Activated CD4-positive, CD25-positive, alpha-beta regulatory T cell treated with anti-CD3 and anti-CD28 coated beads, Interleukin-2, amount 50 U/mL, for 16 hours (primary cell): ENCODE measurements around the gene ATP11A.

Source experiments
- DNase-seq: peaks from one replicate; pipeline ENCODE4 v3.0.0-alpha.2; 2020; ENCODE audit warnings: low read depth, low spot score

Gene ATP11A

DNA sequence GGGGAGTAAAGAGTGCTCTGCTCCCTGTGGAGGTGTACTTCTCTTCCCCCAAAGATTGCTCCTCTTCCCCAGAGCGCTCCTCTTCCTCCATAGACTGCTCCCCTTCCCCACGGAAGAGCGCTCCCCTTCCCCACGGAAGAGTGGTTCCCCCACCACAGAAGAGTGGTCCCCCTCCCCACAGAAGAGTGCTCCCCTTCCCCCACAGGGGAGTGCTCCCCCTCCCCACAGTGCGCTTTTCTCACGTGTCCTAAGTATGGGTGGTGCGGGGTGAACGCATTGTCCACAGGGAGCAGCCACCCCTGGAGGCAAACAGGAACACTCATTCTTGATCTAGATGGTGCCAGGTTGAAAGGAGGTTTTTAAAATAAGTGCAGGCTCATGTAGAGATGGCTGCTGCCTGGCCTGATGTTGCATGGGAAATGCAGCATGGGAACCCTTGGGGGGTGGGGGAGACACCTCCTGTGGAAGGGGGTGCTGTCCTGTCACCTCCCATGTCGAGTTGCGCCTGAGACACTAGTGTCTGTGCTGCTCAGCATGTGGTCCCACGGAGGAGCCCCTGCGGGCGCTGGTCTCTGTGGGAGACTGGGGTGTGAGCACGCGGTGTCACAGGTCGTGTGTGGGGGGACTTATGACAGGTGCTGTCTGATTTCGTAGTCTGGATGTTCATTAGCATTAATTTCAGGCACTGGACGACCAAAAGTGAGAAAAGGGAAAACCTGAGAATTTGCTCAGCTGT lies 52.2 kb downstream of the ATP11A start:
- no peak for DNase-seq

GRCh38 chr13:112742583-112742982 lies 52.7 kb downstream of the ATP11A start:
- DNase-seq = no peak

DNA sequence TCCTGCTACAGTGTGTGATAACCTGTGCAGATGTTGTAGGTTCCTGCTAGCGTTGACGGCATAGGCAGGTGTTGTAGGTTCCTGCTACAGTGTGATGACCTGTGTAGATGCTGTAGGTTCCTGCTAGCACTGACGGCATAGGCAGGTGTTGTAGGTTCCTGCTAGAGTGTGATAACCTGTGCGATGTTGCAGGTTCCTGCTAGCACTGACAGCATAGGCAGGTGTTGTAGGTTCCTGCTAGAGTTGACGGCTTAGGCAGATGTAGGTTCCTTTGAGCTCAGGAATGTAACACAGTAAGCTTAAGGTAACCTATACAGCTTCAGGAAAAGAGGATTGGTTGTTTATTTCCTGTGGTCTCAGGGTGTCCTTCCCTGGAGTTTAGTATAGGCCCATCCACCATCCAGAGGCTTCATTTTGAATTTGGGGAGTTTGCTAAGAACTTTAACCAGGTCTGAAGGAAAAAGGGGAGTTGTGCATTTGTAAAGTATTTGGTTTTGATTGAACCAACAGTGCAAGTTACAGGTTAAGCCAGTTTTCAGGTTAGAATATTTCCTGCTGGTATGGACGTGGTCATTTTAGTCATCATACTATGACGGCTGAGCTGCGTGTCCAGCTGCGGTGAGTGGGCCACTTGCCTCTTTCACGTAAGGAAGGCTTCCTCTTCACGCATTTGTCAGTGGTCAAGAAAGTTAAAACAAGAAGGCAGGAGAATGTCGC lies 53.8 kb downstream of the ATP11A start:
- no peak for DNase-seq

DNA sequence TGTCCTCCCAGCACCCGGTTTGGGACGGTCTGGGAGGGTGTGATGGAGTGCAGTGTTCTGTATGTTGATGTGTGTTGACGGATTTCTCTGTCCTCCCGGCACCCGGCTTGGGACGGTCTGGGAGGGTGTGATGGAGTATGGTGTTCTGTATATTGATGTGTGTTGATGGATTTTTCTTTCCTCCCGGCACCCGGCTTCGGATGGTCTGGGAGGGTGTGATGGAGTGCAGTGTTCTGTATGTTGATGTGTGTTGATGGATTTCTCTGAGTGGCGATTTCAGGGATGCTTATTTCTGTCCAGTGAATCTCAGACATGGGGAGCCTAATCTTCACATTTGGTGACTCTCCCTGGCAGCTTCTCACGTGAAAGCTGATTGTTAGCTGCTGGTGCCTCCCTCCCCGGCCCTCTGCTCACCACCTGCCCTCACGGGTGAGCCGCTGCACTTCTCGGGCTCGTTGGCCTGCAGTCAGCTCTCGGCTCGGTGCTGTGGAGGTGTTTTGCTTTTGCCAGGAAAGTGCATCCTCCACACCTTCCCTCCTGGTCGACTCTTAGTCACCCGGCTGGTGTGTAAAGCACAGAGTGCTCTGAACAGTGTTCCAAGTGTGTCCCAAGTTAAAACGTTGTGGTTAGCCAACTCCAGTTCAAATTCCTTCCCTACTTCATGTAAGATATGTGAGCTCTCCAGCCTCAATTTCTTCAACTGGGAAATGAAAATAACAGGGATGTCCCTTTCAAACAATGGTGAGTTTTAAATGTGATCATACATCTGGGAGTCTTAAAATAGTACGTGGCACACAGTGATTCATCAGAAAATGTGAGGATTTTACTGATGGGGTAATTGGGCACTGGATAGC lies 54.6 kb downstream of the ATP11A start:
- DNase-seq = no peak

DNA sequence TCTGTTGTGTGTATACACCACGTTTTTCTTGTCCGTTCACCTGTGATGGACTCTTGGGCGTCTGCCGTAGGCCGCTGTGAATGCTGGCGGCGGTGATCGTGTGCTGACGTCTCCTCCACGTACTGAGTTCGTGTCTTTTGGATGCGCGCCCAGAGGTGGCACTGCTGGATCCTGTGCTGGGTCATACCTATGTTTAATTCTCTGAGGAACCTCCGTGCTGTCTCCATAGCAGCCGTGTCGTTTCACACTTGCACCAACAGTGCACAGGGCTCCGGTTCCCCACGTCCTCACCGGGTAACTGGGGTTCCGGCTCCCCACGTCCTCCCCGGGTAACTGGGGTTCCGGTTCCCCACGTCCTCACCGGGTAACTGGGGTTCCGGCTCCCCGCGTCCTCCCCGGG lies 56.2 kb downstream of the ATP11A start:
- no peak for DNase-seq

- no peak for DNase-seq
These were observed 57.4 kb downstream of the ATP11A start for GRCh38 chr13:112747256-112747655.

DNA sequence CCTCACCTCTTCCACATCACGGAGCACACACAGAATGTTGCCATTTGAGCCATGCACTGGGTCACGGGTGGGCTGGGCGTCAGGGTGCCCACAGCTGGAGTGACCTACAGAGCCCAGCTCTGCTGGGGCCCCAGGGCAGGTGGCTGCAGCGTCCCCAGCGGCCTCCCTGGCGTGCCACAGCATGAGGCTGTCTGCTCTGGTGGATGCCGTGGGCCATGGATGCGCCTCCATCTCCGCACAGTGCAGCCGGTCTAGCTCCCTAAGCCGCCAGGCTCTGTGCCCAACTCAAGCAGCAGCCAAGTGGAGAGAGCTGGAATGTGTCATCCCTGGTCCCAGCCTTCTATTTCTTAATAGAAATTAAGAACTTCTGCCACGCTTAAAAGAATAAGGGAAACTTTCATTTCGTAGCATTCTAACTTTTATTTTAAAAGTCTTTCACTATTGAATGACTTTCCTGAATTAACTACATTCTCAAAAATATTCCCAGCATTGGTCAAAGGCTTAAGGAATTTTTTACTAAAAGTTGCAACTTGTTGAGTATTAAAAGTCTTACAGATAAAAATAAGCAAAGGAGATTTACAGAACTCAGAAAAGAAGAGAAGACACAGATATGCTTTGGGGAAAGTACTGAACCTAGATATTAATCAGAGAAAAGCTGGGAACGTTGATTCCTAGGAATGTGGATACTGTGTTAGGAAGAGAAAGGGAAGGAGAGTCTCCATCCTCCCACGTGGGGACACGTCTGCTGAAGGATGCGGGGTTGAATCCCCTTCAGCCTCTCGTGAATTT lies 59.3 kb downstream of the ATP11A start:
- no peak for DNase-seq

GRCh38 chr13:112750570-112750969 lies 60.7 kb downstream of the ATP11A start:
- DNase-seq = no peak

DNA sequence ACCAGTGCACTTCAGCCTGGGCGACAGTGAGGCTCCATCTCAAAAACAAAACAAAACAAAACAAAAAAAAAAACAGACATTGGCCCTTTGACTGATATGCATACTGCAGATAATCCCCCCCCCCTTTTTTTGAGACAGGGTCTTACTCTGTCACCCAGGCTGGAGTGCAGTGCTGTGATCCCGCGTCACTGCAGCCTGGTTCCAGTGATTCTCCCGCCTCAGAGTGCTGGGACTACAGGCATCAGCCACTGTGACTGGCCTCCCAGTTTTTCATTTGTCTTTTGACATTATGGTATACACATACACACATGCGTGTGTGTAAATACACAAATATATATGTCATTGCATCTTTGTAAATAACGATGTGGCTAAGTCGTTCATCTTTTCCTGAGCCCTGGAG lies 61.8 kb downstream of the ATP11A start:
- no peak for DNase-seq

DNA sequence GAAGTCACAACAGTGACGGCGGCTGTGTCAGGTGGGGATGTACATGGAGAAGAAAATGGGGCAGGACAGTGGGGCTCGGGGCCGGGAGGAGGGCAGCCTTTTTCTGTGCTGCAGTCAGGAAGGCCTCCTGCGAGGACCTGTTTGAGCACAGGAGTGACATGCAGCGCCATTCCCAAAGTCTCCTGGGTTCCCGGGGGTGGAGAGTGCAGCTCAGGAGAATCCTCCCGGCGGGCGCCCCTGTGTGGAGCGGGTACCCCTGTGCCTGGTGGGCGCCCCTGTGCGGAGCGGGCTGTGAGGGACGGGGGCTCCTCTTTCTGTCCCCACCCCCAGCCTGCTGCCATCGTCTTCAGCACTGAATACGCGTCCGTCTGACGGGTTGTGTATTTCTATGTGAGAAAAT lies 62.4 kb downstream of the ATP11A start:
- DNase-seq = no peak

DNA sequence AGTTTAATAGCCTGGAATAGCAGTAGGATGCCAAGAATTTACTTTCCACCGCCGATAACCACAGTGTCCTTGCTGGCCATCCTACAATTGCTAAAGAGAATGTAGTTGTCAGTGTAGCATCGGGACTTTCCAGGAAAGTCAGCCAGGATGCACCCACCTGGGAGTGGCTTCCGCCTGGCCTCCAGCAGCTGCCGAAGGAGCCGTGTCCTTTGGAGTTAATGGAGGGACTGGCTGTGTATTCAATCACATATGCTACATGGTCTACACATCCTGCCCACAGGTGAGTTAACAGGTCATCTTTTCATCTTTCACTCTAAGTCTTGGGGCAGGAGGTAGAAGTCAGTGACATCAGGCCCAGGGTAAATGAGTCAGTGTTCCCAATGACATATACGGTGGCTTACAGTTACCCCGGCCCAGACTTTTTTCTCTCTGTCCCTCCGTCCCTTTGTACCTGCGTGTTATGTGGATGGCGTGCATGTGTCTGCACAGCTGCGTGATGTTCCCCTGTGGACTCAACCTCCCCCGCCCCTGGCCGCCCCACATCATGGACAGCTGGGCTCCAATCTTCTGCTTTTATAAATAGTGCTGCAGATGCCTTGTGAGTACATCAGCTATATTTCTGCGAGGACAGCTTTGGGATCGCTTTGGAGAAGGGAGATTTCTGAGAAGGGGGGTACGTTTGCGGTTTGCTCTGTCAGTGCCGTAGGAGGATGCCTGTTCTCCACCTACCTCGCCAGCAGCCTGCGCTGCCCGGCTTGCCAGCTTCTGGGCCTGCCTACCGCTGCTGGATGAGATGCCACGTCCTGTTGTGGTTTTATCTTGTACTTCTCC lies 63.1 kb downstream of the ATP11A start:
- DNase-seq = no peak

DNA sequence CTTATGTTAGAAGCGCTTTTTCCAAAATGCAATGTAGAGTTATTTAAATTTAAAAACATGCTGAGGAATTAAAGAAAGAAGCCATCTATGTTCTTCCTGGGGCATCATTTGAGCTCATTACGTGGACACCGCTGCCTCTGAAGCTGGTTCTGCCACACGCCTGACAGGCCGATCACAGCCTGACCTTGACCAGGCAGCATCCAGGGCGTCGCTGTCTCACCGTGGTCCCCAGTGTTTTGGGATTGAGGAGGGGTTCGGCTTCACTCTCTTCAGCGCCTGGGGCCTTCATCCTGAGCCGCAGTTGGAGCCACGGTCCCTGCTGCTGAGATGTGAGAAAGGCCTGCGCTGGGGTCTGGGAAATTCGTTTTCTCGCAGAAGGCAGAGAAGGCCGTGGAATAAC lies 64.0 kb downstream of the ATP11A start:
- no peak for DNase-seq

- DNase-seq = no peak
These were observed 64.6 kb downstream of the ATP11A start for GRCh38 chr13:112754281-112755025.

GRCh38 chr13:112755331-112755730 lies 65.5 kb downstream of the ATP11A start:
- no peak for DNase-seq

DNA sequence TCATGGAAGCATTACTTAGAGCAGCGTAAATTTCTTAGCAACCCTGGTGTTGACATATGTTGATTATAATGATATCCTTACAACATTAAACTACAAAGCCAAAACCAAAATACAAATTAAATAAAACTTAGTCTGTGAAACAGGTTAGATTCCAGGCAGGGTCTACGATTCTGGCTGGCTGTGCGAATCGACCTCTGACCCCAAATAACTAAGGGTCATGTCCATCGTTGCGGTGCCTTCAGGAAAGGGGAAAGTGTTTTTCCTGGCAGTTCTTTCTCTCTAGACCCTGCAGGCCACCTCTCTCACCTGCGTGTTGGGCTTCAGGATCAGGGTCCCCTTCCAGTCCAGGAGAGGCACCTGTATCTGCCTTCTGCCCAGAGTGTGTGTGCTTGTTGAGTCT lies 66.2 kb downstream of the ATP11A start:
- DNase-seq = no peak

GRCh38 chr13:112756511-112756966 lies 66.7 kb downstream of the ATP11A start:
- no peak for DNase-seq

DNA sequence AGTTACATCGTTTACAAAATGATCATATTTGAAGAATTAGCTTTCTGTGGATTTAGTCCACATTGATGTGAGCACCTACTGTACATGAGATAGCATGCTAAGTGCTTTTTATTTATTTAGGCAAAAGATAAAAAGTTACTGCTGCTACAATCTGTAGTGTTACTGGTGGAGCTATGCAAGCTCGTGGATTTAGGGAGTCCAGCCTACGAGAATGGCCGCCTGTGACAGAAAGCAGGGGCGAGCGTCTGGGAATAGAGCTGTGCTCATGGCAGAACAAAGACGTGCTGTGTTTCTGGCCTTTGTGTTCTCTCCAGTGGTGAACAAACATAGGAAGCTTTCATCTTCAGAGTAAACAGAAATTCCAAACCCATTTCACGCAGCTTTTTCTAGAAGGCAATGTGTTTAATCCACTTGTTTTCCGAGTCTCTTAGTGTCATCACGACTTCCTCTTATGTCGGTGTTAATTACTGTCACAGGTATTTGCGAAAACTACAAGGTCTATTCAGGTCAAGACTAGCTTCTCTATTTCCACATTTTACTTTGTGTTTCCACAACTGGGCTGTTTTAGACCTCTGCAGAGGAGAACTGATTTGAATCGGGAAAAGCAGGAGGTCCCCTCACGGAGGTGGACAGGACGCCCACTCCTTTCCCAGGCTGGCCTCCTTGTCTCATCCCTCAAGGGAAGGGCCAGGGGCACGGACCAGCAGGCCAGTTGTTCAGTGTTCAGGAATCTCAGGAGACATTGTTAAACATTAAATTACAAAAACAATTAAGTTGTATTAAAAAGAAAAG lies 67.3 kb downstream of the ATP11A start:
- DNase-seq = no peak

DNA sequence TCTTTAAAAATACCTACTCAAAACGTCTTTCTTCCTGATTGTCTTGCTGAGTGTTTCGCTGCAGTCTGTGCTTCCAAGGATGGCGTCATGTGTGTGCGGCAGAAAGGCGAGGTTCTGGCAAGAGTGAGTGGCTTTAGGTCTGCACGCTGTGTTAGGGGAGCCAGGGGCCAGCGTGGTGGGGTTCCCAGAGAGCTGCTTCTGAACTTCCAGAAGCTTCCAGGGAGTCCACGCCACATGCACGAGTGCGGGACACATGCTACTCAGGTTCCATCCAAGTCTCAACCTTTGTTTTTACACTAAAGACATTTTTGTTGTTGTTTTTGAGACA lies 67.9 kb downstream of the ATP11A start:
- no peak for DNase-seq

DNA sequence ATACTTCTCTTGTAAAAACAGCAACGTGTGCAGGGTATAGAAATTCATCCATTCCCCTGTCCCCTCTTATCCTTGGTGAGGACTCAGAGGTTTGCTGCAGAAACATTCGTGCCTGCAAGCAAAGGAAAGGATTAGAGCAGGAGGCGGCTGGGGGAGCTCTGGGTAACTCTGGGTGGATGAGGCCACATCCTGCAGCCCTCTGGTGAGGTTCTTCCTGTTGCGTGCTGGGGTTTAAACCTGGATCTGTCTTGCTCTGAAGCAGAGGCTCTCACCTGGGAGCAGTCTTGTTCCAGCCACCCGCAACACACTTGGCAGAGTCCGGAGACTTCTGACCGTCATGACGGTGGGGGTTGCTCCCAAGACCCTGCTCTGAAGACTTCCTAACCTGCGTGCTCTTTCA lies 69.2 kb downstream of the ATP11A start:
- no peak for DNase-seq
